Fibroblast of pulmonary artery (primary cell): Measurements from ENCODE around the gene FAM50A.

Source experiments
- DNase-seq: peaks from one replicate; pipeline ENCODE4 v3.0.0-alpha.2; 2010; ENCODE audit warnings: low read depth
- H3K4me3 ChIP-seq: replicated peaks from 2 replicates; pipeline ENCODE4 v1.5.1; 2011; ENCODE audit warnings: low read depth, mild to moderate bottlenecking, control low read depth, low read length, moderate library complexity
- TF ChIP-seq, protein P1 (sequence below): IDR thresholded peaks from 2 replicates; pipeline ENCODE4 v1.5.1; 2011; ENCODE audit warnings: mild to moderate bottlenecking, control low read depth, low read length, inconsistent platforms; ENCODE audit errors: missing control alignments

The FAM50A gene

DNA sequence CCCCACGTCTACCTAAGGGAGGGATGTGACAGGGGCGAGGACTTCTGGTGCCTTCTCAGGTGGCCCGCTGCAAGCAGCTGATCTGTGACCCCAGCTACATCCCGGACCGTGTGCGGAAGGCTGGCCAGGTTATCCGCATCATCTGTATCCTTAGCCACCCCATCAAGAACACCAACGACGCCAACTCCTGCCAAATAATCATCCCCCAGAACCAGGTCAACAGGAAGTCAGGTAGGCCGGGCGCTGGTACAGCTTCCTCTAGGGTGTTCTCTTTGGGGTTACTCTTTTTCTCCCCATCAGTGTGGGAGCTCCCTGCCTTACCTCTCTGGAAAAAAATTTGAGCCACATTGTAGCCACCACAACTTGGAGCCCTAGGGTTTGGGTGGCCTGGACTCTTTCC is 2.4 kb upstream of the FAM50A start:
- TF ChIP-seq, protein P1, sequence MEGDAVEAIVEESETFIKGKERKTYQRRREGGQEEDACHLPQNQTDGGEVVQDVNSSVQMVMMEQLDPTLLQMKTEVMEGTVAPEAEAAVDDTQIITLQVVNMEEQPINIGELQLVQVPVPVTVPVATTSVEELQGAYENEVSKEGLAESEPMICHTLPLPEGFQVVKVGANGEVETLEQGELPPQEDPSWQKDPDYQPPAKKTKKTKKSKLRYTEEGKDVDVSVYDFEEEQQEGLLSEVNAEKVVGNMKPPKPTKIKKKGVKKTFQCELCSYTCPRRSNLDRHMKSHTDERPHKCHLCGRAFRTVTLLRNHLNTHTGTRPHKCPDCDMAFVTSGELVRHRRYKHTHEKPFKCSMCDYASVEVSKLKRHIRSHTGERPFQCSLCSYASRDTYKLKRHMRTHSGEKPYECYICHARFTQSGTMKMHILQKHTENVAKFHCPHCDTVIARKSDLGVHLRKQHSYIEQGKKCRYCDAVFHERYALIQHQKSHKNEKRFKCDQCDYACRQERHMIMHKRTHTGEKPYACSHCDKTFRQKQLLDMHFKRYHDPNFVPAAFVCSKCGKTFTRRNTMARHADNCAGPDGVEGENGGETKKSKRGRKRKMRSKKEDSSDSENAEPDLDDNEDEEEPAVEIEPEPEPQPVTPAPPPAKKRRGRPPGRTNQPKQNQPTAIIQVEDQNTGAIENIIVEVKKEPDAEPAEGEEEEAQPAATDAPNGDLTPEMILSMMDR = no peak
- H3K4me3 ChIP-seq = no peak overlapping the region
- no peak for DNase-seq

- no peak for DNase-seq
- no peak overlapping the region for H3K4me3 ChIP-seq
- TF ChIP-seq, protein P1 = no peak
These were observed 1.8 kb upstream of the FAM50A start for GRCh38 chrX:154441984-154442707.

GRCh38 chrX:154443479-154443910 is 446 bp upstream of the FAM50A start:
- no peak for DNase-seq
- H3K4me3 ChIP-seq = peak overlapping the region; percentile 36
- TF ChIP-seq, protein P1 = no peak

- peak overlapping the region; percentile 63 for H3K4me3 ChIP-seq
- DNase-seq = no peak
- TF ChIP-seq, protein P1 = no peak
These were observed 860 bp downstream of the FAM50A start for GRCh38 chrX:154444755-154445246.

GRCh38 chrX:154445776-154446175 is 1.8 kb downstream of the FAM50A start:
- H3K4me3 ChIP-seq = no peak overlapping the region
- DNase-seq = no peak
- TF ChIP-seq, protein P1 = no peak

DNA sequence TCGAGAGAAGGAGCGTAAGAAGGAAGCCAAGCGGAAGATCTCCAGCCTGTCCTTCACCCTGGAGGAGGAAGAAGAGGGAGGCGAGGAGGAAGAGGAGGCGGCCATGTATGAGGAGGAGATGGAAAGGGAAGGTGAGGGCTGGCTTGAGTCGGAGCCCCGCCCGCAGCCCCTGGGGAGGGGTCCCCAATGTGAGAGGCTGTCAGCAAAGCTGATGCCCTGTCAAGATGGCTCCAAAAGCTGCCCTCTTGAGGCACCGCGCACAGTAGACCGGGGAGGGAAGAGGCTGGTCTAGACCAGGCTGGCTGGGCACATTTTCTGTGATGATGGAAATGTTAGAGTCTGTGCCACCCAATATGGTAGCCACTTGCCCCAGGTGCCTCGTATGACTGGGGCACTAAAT is 2.5 kb downstream of the FAM50A start:
- TF ChIP-seq, protein P1 = no peak
- DNase-seq = no peak
- no peak overlapping the region for H3K4me3 ChIP-seq

DNA sequence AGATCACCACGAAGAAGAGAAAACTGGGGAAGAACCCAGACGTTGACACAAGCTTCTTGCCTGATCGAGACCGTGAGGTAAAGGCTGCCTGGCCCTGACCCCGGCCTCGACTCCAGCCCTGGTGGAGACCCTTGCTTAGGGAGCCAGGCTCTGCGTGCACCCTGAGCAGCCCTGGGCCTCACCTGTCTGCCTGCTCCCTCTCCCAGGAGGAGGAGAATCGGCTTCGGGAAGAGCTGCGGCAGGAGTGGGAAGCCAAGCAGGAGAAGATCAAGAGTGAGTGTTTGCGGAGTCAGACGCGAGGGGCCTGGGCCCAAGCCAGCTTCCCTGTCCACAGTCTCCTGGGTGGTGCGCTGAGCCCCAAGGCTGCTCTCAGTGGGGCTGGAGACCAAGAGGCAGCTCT is 4.5 kb downstream of the FAM50A start:
- TF ChIP-seq, protein P1 = no peak
- no peak overlapping the region for H3K4me3 ChIP-seq
- no peak for DNase-seq
